HepG2 (cell line): ENCODE data around the gene SBNO2. TPM values are rescaled to one million over a fixed set of nuclear protein-coding genes. Genes with fewer than 3 reads are reported as not detected.

Experiments used
- AGO2 ChIP-seq: fragments of 200-400 bp; formaldehyde crosslinking; optimal IDR thresholded peaks from 2 replicates; pipeline ENCODE3; 2017; ENCODE audit warnings: mild to moderate bottlenecking, low read depth, low read length, moderate library complexity
- CBX2 ChIP-seq, 2 experiments: fragments of 200-600 bp in 1 of 2; sonication (generic); formaldehyde crosslinking in 1 of 2; IDR thresholded peaks; 2 replicates each; pipeline versions ENCODE4 v1.7.0 to v1.8.1; 2018 to 2022; ENCODE audit warnings: low read depth in 2 of 2, low read length in 1 of 2, mild to moderate bottlenecking in 1 of 2, missing genetic modification reagents in 1 of 2
- EP300 ChIP-seq, 3 experiments: sonication (generic) in 1 of 3; formaldehyde crosslinking in 1 of 3; IDR thresholded peaks; 2 replicates each; pipeline versions ENCODE4 v1.5.1 to v1.6.1; 2011 to 2020; ENCODE audit warnings: low read depth in 2 of 3, low read length in 2 of 3, borderline replicate concordance in 1 of 3, improper control_type of control experiment in 1 of 3, mild to moderate bottlenecking in 1 of 3, missing genetic modification reagents in 1 of 3, moderate library complexity in 1 of 3
- GATAD1 ChIP-seq: IDR thresholded peaks from 2 replicates; pipeline ENCODE4 v1.6.1; 2016; ENCODE audit warnings: missing genetic modification reagents, missing compliant biosample characterization
- HNF4A ChIP-seq: sonication (generic); formaldehyde crosslinking; IDR thresholded peaks from 2 replicates; pipeline ENCODE4 v1.4.0; 2020; ENCODE audit warnings: missing genetic modification reagents
- KLF16 ChIP-seq, 2 experiments: sonication (generic) in 1 of 2; formaldehyde crosslinking in 1 of 2; IDR thresholded peaks; 2 replicates each; pipeline versions ENCODE4 v1.6.1 to v1.8.0; 2016 to 2023; ENCODE audit warnings: missing genetic modification reagents in 2 of 2, missing compliant biosample characterization in 1 of 2
- MYC ChIP-seq: sonication (generic); formaldehyde crosslinking; IDR thresholded peaks from 2 replicates; pipeline ENCODE4 v1.9.0; 2021; ENCODE audit warnings: missing genetic modification reagents, borderline replicate concordance
- NFKBIZ ChIP-seq: IDR thresholded peaks from 2 replicates; pipeline ENCODE4 v1.6.1; 2018; ENCODE audit warnings: missing genetic modification reagents, missing compliant biosample characterization
- NR2F2 ChIP-seq: IDR thresholded peaks from 2 replicates; pipeline ENCODE4 v1.6.1; 2012; ENCODE audit warnings: low read depth, inconsistent platforms, borderline replicate concordance
- RAD51 ChIP-seq: fragments of 450-650 bp; IDR thresholded peaks from 2 replicates; pipeline ENCODE4 v1.6.1; 2016; ENCODE audit warnings: borderline replicate concordance
- RARA ChIP-seq: IDR thresholded peaks from 2 replicates; pipeline ENCODE4 v1.6.1; 2016; ENCODE audit warnings: missing genetic modification reagents, missing compliant biosample characterization
- SMAD9 ChIP-seq: sonication (generic); formaldehyde crosslinking; IDR thresholded peaks from 2 replicates; pipeline ENCODE4 v1.5.1; 2020; ENCODE audit warnings: mild to moderate bottlenecking, missing genetic modification reagents
- TAF1 ChIP-seq: sonication (generic); formaldehyde crosslinking; IDR thresholded peaks from 2 replicates; pipeline ENCODE4 v1.4.0; 2020; ENCODE audit warnings: missing genetic modification reagents
- ZNF724P ChIP-seq: sonication (generic); formaldehyde crosslinking; IDR thresholded peaks from 2 replicates; pipeline ENCODE4 v1.8.0; 2022; ENCODE audit warnings: missing genetic modification reagents, borderline replicate concordance
- ZNF747 ChIP-seq: sonication (generic); formaldehyde crosslinking; IDR thresholded peaks from 2 replicates; pipeline ENCODE4 v1.8.1; 2023; ENCODE audit warnings: missing genetic modification reagents, mild to moderate bottlenecking, borderline replicate concordance
- ZSCAN22 ChIP-seq: sonication (generic); formaldehyde crosslinking; IDR thresholded peaks from 2 replicates; pipeline ENCODE4 v1.4.0; 2020; ENCODE audit warnings: mild to moderate bottlenecking, missing genetic modification reagents
- polyA plus RNA-seq, 8 experiments: library from polyadenylated mRNA; depleted of rRNA in 3 of 8; stranded (reverse) in 7 of 8; unstranded in 1 of 8; fragments of >200 nt; fragmentation: Illumina TruSeq in 4 of 8; extraction: Trizol in 4 of 8; gene quantifications; 2 replicates each; pipeline versions ENCODE4 v1.2.1 to v1.2.3, GENCODE V29; 2011 to 2016; ENCODE audit warnings: low read depth in 4 of 8, missing spikeins in 1 of 8, mixed read lengths in 1 of 8; ENCODE audit not compliant: insufficient read depth in 1 of 8
- total RNA-seq, 5 experiments: library from RNA; depleted of rRNA; stranded (reverse); fragments of >200 nt; fragmentation: Illumina TruSeq; extraction: Trizol; gene quantifications; 2 replicates each; pipeline ENCODE4 v1.2.3, GENCODE V29; 2016; ENCODE audit warnings: low read depth in 1 of 5
- TF ChIP-seq, protein P1 (sequence below): IDR thresholded peaks from 2 replicates; pipeline ENCODE4 v1.4.0; 2020; ENCODE audit warnings: mild to moderate bottlenecking, missing genetic modification reagents
- TF ChIP-seq, protein P2 (sequence below): IDR thresholded peaks from 2 replicates; pipeline ENCODE4 v1.6.1; 2012; ENCODE audit warnings: inconsistent platforms
- TF ChIP-seq, protein P3 (sequence below): IDR thresholded peaks from 2 replicates; pipeline ENCODE4 v1.6.1; 2016
- TF ChIP-seq, protein P4 (sequence below): IDR thresholded peaks from 2 replicates; pipeline ENCODE4 v1.6.1; 2012; ENCODE audit warnings: low read depth, low read length, improper control_type of control experiment

SBNO2 gene
- total and polyA plus RNA-seq, 2 of the 13 experiments (the other 11 are each of a cell fraction or from before 2014, with no cell fraction given) = 8.6 to 10.4 TPM

DNA sequence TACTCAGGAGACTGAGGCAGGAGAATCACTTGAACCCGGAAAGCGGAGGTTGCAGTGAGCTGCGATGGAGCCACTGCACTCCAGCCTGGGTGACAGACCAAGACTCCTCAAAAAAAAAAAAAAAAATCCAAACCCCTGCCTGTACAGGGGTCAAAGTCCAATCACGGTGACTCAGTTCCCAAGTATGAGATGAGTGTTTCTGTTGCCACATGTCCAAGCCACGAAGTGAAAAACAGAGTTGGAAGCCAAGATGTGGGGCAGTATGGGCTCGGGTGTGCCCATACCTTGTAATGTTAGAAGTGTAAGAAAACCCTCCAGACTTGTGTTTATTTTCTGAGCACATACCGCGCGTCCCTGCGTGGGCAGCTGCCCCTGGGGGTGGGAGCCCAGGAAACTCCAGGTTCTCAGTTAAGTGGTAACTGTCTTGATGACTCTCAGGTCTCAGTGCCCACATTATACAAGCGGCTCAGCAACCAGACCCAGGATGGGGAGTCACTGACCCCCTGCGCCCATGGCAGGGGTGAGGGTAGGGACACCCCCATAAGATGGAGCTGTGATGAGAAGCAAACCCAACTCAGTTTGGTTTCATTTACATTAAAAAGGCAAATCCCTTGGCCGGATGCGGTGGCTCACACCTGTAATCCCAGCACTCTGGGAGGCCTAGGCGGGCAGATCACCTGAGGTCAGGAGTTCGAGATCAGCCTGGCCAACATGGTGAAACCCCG lies 71.5 kb downstream of the SBNO2 start (continued):
- TF ChIP-seq, protein P1, sequence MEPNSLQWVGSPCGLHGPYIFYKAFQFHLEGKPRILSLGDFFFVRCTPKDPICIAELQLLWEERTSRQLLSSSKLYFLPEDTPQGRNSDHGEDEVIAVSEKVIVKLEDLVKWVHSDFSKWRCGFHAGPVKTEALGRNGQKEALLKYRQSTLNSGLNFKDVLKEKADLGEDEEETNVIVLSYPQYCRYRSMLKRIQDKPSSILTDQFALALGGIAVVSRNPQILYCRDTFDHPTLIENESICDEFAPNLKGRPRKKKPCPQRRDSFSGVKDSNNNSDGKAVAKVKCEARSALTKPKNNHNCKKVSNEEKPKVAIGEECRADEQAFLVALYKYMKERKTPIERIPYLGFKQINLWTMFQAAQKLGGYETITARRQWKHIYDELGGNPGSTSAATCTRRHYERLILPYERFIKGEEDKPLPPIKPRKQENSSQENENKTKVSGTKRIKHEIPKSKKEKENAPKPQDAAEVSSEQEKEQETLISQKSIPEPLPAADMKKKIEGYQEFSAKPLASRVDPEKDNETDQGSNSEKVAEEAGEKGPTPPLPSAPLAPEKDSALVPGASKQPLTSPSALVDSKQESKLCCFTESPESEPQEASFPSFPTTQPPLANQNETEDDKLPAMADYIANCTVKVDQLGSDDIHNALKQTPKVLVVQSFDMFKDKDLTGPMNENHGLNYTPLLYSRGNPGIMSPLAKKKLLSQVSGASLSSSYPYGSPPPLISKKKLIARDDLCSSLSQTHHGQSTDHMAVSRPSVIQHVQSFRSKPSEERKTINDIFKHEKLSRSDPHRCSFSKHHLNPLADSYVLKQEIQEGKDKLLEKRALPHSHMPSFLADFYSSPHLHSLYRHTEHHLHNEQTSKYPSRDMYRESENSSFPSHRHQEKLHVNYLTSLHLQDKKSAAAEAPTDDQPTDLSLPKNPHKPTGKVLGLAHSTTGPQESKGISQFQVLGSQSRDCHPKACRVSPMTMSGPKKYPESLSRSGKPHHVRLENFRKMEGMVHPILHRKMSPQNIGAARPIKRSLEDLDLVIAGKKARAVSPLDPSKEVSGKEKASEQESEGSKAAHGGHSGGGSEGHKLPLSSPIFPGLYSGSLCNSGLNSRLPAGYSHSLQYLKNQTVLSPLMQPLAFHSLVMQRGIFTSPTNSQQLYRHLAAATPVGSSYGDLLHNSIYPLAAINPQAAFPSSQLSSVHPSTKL (CRISPR knock-in tag) = peak; percentile 43; the same call in 1 of the 2 replicates
- TF ChIP-seq TAF1 = peak; percentile 16; the same call in 1 of the 2 replicates
- TF ChIP-seq ZSCAN22 (CRISPR knock-in tag) = no peak
- TF ChIP-seq, protein P2, sequence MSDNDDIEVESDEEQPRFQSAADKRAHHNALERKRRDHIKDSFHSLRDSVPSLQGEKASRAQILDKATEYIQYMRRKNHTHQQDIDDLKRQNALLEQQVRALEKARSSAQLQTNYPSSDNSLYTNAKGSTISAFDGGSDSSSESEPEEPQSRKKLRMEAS = peak; percentile 44; the same call in 1 of the 2 replicates
- 0 out of 2 replicates have a peak, but pooled peaks have one; percentile 49 for TF ChIP-seq SMAD9 (CRISPR knock-in tag)
- no peak for TF ChIP-seq CBX2 (IDR thresholded peaks at IDR 0.05; ENCODE audit: low read depth, low read length)
- TF ChIP-seq CBX2 (CRISPR knock-in tag; IDR thresholded peaks at IDR 0.05; ENCODE audit: low read depth) = no peak
- TF ChIP-seq RAD51 = no peak
- peak; percentile 18; the same call in 1 of the 2 replicates for TF ChIP-seq MYC
- TF ChIP-seq NFKBIZ (CRISPR knock-in tag) = no peak
- TF ChIP-seq RARA (CRISPR knock-in tag) = 0 out of 2 replicates have a peak, but pooled peaks have one; percentile 40
- no peak for TF ChIP-seq AGO2
- TF ChIP-seq GATAD1 = peak; percentile 65; the same call in 1 of the 2 replicates
- TF ChIP-seq, protein P3, sequence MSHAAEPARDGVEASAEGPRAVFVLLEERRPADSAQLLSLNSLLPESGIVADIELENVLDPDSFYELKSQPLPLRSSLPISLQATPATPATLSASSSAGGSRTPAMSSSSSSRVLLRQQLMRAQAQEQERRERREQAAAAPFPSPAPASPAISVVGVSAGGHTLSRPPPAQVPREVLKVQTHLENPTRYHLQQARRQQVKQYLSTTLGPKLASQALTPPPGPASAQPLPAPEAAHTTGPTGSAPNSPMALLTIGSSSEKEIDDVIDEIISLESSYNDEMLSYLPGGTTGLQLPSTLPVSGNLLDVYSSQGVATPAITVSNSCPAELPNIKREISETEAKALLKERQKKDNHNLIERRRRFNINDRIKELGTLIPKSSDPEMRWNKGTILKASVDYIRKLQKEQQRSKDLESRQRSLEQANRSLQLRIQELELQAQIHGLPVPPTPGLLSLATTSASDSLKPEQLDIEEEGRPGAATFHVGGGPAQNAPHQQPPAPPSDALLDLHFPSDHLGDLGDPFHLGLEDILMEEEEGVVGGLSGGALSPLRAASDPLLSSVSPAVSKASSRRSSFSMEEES (CRISPR knock-in tag) = no peak
- peak in 1 of 2 experiments; percentile 67; a peak in 2 of 4 replicates for TF ChIP-seq EP300 (IDR thresholded peaks at IDR 0.05; ENCODE audit: low read depth in 2 of 2, low read length in 2 of 2)
- TF ChIP-seq EP300 (CRISPR knock-in tag; IDR thresholded peaks at IDR 0.05; ENCODE audit: borderline replicate concordance) = no peak
- 0 out of 2 replicates have a peak, but pooled peaks have one; percentile 24 for TF ChIP-seq NR2F2
- TF ChIP-seq HNF4A = peak; percentile 70
- TF ChIP-seq, protein P4, sequence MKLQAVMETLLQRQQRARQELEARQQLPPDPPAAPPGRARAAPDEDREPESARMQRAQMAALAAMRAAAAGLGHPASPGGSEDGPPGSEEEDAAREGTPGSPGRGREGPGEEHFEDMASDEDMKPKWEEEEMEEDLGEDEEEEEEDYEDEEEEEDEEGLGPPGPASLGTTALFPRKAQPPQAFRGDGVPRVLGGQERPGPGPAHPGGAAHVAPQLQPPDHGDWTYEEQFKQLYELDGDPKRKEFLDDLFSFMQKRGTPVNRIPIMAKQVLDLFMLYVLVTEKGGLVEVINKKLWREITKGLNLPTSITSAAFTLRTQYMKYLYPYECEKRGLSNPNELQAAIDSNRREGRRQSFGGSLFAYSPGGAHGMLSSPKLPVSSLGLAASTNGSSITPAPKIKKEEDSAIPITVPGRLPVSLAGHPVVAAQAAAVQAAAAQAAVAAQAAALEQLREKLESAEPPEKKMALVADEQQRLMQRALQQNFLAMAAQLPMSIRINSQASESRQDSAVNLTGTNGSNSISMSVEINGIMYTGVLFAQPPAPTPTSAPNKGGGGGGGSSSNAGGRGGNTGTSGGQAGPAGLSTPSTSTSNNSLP = peak; percentile 39; the same call in 1 of the 2 replicates
- no peak for TF ChIP-seq ZNF724P
- 0 out of 2 replicates have a peak, but pooled peaks have one; percentile 11 for TF ChIP-seq ZNF747 (CRISPR knock-in tag)
- TF ChIP-seq KLF16 (CRISPR knock-in tag; IDR thresholded peaks at IDR 0.05) = 0 out of 4 replicates have a peak, but pooled peaks of 1 of the 2 experiments have one; percentile 25
